ENCODE results near the gene DCAF16. TPM values are rescaled to one million over a fixed set of nuclear protein-coding genes. Genes with fewer than 3 reads are reported as not detected.
A peak's percentile ranks its signal among the peaks of the same experiment; 100 is the strongest.

Gene DCAF16
- total RNA-seq, 1 donor from 2014 or later = 26.5 TPM

DNA sequence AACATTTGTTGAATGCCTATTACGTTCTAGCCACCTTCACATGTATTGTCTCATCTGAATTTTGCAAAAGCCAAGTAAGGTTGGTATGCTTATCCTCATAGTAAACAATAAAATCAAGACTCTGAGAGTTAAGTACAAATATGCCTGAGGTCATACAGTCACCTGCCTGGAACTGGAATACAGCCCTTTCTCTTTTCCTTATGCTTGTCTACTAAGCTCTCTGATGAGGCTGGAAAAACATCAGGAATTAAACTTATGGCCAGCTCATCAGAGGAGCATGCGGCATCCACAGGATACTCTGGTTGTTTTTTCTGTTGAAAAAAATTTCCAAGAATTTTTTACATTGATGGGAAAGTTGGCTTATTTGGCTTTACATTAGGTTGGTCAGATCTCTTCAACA lies 35.7 kb upstream of the DCAF16 start:
- H3K9me3 ChIP-seq = no peaks in the 10 kb centered on the region
- no peak overlapping the region for H3K4me3 ChIP-seq
- H3K27me3 ChIP-seq = no peaks in the 10 kb centered on the region
- no peaks in the 10 kb centered on the region for H3K4me1 ChIP-seq
- intact Hi-C loops (cut with DNase I) = no loop called here
- no peaks in the 10 kb centered on the region for H3K36me3 ChIP-seq
- no peak overlapping the region for H3K27ac ChIP-seq
- TF ChIP-seq POLR2AphosphoS5 (IDR thresholded peaks at IDR 0.05; ENCODE audit: insufficient read depth in 1 of 2, low read depth in 1 of 2) (no peak), POLR2A (IDR thresholded peaks at IDR 0.05) (no peak), CTCF (IDR thresholded peaks at IDR 0.05) (no peak)
- DNase-seq (ENCODE audit: extremely low spot score in 2 of 2) = no peak

- intact Hi-C loops (cut with DNase I) = loop anchor here (5.0 kb wide), 1 partner anchor 768 kb away; no protein-coding TSS in a partner anchor
- Histone ChIP-seq H3K36me3 (no peaks in the 10 kb centered on the region), H3K27ac (no peak overlapping the region), H3K27me3 (no peaks in the 10 kb centered on the region), H3K4me1 (no peaks in the 10 kb centered on the region), H3K4me3 (no peak overlapping the region), H3K9me3 (no peaks in the 10 kb centered on the region)
- DNase-seq (ENCODE audit: extremely low spot score in 2 of 2) = no peak
- TF ChIP-seq POLR2AphosphoS5 (IDR thresholded peaks at IDR 0.05; ENCODE audit: insufficient read depth in 1 of 2, low read depth in 1 of 2) = no peak
- no peak for TF ChIP-seq POLR2A (IDR thresholded peaks at IDR 0.05)
- no peak for TF ChIP-seq CTCF (IDR thresholded peaks at IDR 0.05)
These were observed 13.5 kb upstream of the DCAF16 start for GRCh38 chr4:17823871-17824669.

DNA sequence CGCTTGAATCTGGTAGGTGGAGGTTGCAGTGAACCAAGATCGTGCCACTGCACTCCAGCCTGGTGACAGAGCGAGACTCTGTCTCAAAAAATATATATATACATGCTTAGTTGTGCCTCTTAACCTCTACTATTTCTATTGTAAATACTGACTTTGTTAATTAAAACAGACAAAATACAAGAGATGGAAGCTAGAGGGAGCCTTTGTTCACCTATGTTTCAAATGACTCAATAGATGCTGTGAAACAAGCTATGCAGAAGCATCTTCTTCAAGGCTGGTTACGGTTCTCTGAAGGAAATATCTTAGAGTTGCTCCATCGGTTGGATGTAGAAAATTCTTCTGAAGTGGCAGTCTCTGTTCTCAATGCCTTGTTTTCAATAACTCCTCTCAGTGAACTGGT lies 6.5 kb upstream of the DCAF16 start:
- H3K4me1 ChIP-seq = no peaks in the 10 kb centered on the region
- H3K36me3 ChIP-seq = no peaks in the 10 kb centered on the region
- H3K27ac ChIP-seq = no peak overlapping the region
- H3K9me3 ChIP-seq = no peaks in the 10 kb centered on the region
- TF ChIP-seq POLR2A (IDR thresholded peaks at IDR 0.05) = no peak
- peak in 1 of 3 experiments; percentile 58 for TF ChIP-seq CTCF (IDR thresholded peaks at IDR 0.05)
- no peak overlapping the region for H3K4me3 ChIP-seq
- DNase-seq (ENCODE audit: extremely low spot score in 2 of 2) = no peak
- intact Hi-C loops (cut with DNase I) = no loop called here
- no peaks in the 10 kb centered on the region for H3K27me3 ChIP-seq

- Histone ChIP-seq H3K36me3 (no peaks in the 10 kb centered on the region), H3K9me3 (no peaks in the 10 kb centered on the region), H3K27me3 (no peaks in the 10 kb centered on the region), H3K4me1 (peaks cover 8% of the 10 kb centered on the region), H3K27ac (no peak overlapping the region), H3K4me3 (no peak overlapping the region)
- intact Hi-C loops (cut with DNase I) = no loop called here
- TF ChIP-seq POLR2AphosphoS5 (IDR thresholded peaks at IDR 0.05; ENCODE audit: insufficient read depth in 1 of 2, low read depth in 1 of 2) = no peak
- no peak for TF ChIP-seq POLR2A (IDR thresholded peaks at IDR 0.05)
- TF ChIP-seq CTCF (IDR thresholded peaks at IDR 0.05) = no peak
- no peak for DNase-seq (ENCODE audit: extremely low spot score in 2 of 2)
These were observed 5.6 kb upstream of the DCAF16 start for GRCh38 chr4:17816142-17816541.

- Histone ChIP-seq H3K36me3 (no peaks in the 10 kb centered on the region), H3K27ac (no peak overlapping the region), H3K27me3 (no peaks in the 10 kb centered on the region), H3K4me1 (peaks cover 18% of the 10 kb centered on the region), H3K9me3 (no peaks in the 10 kb centered on the region), H3K4me3 (no peak overlapping the region)
- DNase-seq (ENCODE audit: extremely low spot score in 2 of 2) = no peak
- TF ChIP-seq POLR2AphosphoS5 (IDR thresholded peaks at IDR 0.05; ENCODE audit: insufficient read depth in 1 of 2, low read depth in 1 of 2) (no peak), CTCF (IDR thresholded peaks at IDR 0.05) (no peak)
- intact Hi-C loops (cut with DNase I) = loop anchor here (5.0 kb wide), 1 partner anchor 208 kb away; the partner anchor contains the start of gene LCORL
These were observed 3.6 kb upstream of the DCAF16 start for GRCh38 chr4:17814140-17814539.

All from vagina (tissue), 2 donors.